NCI-H1436 treated with DMSO at 0.1 percent for 48 hours (cell line): ENCODE results near the gene ZNF83.
"Not testable (repeated sequence)": the region's sequence is repeated elsewhere in the genome, so short reads cannot be mapped to it uniquely, and the experiment has no call there.

ENCODE experiments used
- DNase-seq: peaks from one replicate; lab custom pipeline; 2025; lab: John Stamatoyannopoulos, UW

ZNF83 gene

DNA sequence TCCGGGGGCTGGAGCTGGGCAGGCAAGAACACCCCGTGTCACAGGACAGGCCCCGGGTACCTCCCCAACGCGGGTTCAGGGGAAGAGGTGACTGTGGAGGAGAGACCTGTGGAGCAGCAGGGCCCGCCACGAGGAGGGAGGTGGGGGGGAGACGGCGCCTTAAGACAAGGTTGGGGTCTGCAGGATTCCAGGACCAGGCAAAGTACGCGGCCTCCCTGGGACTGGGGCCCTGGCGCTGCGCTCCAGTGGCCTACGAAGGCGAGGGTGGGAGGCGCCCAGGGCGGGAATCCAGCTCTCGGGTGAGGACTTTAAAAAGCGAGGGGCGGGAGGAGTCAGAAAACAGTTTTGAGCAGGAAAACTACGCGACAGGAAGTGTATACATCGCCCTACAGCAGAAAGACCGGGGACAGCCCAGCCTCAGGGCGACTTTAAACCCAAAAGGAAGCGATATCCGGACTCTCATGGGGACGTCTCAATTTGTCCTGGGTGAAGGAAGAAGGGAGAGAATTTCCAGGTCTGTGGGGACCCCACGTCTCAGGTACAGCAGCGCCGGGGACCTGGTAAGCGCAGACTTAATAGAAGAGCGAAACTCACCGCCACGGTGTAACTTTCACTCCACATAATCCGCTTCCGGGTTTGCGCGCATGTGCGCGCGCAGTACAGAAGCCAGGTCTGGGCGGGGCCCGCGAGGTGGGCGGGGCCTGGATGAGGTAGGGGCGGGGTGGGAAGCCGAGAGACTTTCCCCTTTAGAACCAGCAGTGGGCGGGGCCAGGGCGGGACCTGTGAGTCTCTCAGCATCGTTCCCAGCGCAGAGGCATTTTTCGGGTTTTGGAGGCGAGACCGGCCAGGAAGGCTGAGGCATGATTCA is at the start of gene ZNF83:
ZNF83 (minus strand) TSS at position 638 of the 868 bp plus-strand sequence.
- no peak for DNase-seq

DNA sequence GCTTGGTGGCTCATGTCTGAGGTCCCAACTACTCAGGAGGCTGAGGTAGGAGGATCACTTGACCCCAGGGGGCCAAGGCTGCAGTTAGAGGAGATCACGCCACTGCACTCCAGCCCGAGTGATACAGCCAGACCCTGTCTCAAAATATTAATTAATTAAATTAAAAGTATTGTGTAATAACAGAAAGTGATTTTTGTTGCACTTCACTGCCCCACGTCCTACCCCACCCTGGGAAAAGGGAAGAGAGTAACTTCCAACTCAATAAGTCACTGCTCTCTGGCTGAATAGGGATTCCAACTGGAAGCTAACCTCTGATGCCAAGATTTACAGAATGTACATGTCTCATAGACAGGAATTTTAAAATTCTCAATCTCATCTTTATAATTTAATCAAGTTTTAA is 49.5 kb upstream of the ZNF83 start:
- no peak for DNase-seq

DNA sequence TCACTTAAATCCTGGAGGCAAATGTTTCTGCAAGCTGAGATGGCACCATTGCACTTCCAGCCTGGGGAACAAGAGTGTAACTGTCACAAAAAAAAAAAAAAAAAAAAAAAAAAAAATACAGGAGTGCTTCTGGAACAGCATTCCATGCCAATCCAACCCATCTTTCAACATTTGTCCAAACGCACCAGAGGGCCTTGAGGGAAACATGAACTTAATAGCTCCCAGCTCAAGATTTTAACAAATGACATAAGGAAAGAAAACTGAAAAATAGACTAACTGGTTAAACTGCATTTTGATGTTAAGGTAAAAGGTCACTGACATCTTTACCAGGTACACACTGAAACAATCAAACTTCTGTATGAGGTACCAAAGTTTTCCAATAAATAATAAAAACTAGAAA is 47.7 kb upstream of the ZNF83 start:
- DNase-seq, result no peak

DNA sequence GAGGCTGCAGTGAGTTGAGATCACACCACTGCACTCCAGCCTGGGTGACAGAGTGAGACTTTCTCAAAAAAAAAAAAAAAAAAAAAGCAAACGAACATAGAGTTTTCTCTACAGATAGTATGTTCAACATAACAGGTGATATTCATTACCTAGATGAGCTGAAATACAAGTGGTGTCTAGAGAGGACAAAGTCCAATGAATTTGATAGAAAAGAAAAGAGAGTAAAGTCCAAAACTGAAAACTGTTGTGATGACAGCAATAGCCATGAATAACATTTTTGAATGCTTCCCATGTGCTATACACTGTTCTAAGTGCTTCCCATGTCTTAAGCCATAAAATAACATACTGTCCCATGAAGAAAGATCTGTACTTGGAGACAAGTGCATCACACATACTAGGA is 43.1 kb upstream of the ZNF83 start:
- not testable (repeated sequence) for DNase-seq

DNA sequence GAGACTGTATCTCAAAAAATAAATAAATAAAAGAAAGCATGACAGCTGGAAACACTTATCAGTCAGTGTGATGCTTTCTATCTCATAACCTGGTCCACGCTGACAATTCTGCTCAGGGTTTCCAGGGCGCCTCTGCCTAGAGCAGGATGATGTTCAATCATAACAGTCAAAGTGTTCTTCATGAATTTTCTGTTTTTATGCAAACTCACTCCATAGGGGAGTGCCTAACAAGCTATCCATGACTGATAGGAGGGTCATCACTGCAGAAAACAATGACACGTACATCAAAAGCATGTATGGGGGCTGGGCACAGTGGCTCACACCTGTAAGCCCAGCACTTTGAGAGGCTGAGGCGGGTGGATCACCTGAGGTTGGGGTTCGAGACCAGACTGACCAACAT is 41.4 kb upstream of the ZNF83 start:
- no peak for DNase-seq

DNA sequence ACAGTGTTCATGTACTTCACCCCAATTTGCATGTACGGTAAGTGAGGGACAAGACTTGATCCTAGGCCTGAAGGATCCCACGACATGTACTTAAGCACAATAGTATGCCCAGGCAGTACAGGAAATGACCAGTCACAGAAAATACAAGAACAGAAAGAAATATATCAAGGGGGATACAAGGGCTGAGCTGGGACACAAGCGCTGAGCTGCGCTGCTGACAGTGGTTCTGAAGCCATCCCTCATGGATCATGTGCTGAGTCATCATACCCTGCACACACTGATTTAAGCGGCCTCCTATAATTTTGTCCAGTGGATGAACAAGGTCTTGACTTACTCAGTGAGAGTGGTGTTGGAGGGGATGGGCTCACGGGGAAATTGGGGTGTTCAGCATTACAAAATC is 37.1 kb upstream of the ZNF83 start:
- DNase-seq, result not testable (repeated sequence)

DNA sequence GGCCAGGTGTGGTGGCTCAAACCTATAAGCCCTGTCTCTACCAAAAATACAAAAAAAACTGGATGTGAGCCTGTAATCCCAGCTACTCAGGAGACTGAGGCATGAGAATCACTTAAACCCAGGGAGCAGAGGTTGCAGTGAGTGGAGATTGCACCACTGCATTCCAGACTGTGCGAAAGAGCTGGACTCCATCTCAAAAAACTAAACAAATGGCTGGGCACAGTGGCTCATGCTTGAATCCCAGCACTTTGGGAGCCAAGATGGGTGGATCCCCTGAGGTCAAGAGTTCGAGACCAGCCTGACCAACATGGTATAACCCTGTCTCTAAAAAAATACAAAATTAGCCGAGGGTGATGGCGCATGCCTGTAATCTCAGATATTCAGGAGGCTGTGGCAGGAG is 34.9 kb upstream of the ZNF83 start:
- DNase-seq, result no peak

DNA sequence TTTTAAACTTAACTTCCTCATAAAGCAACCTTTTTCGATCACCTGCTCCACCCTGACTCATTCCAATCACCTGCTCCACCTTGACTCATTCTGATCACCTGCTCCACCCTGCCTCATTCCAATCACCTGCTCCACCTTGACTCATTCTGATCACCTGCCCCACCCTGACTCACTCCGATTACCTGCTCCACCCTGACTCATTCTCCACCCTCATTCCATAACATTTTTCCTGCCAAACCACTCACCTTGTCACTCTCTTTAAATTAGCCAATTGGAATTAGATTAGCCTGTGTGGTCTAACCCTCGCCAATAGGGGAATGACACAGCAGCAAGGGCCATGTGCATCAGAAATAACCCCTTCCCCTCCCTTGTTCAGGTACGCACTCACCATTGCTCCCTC is 31.9 kb upstream of the ZNF83 start:
- no peak for DNase-seq

DNA sequence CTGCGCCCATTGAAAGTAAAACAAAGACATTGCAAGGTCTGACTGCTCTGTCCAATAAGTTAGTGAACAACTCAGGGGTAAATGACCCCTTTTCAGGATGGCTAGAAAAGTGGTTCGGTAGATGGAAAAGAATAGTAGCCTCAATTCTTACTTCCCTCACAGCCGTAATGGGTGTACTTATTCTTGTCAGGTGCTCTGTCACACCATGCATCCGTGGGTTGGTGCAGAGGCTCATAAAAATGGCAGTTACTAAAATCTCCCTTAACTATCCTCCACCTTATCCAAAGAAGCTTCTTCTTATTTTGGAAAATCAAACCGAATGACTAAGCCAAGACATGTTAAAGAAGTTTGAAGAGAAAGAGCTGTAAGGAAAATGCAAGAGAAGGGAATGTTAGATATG is 31.4 kb upstream of the ZNF83 start:
- no peak for DNase-seq

DNA sequence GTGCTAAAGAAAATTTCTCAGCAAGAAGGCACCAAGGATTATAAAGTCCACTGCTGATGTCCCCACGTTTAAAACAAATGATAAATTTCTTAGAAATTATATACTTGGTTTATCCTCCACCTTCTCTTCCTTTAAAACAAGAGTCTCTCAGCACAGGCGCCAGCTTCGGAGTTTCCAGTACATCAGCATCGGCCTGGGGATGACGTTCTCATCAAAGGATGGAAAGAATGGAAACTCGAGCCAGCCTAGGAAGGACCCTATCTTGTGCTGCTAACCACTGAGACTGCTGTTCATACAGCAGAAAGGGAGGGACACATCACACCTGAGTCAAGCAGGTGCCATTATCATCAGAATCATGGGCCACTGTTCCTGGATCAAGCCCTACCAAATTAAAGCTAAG is 29.8 kb upstream of the ZNF83 start:
- no peak for DNase-seq

DNA sequence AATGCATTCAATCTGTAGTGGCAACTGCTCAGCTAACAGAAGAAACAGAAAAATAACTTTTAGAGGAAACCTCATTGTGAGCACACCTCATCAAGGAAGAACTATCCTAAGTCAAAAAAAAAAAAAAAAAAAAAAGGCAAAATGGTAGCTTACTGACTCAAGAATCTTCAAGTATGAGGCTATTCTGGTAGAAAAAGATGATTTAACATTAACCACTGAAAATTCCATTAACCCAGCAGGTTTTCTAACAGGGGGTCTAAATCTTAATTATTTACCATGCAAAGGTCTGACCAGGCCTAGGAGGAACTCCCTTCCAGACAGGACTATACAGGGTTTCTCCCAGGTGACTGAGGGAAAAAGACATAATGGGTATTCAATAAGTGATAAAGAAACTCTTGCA is 28.4 kb upstream of the ZNF83 start:
- DNase-seq, result no peak

DNA sequence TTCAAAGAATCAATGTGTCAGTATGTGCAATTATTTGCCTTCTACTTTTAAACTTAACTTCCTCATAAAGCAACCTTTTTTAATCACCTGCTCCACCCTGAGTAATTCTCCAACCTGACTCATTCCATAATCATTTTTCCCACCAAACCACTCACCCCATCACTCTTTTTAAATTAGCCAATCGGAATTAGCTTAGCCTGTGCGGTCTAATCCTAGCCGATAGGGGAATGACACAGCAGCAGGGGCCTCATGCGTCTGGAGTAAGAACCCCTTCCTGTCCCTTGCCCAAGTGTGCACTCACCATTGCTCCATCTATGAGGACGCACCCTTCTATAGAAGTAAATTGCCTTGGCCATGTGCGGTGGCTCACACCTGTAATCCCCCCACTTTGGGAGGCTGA is 27.4 kb upstream of the ZNF83 start:
- DNase-seq, result no peak

DNA sequence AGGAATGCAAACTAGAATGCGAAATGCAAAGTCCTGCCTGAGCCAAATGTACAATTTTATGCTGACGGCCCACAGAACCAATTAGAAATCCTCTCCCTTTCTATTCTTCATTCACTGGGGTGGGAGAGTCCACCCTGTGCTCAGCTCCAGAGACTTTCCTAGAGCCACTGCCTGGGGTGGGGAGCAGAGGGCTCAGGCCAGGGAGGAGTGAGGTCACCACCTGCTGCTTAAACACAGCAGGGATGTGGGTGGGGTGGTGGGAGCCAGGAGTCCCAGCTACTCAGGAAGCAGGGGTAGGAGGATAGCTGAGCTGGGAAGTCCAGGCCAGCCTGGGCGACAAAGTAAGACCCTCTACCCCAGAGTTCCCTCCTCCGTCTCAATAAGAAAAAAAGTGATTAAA is 26.9 kb upstream of the ZNF83 start:
- no peak for DNase-seq

DNA sequence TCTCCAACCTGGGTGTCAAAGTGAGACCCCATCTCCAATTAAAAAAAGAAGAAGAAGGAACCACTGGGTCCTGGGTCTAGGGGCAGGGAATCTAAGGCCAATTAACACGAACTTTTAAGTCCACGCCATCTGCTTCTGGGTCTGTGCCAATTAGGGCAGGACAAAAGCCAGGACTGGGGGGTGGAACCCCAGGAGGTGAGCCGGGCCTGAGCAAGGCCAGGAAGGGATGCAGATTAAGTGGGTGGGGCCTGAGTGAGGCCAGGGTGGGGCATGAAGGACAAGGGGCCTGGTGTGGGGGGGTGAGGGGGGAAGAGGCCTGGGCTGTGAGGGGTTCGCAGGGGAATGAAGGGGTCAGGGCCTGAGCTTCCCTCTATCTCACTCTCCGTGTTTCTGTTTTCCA is 26.3 kb upstream of the ZNF83 start:
- no peak for DNase-seq

DNA sequence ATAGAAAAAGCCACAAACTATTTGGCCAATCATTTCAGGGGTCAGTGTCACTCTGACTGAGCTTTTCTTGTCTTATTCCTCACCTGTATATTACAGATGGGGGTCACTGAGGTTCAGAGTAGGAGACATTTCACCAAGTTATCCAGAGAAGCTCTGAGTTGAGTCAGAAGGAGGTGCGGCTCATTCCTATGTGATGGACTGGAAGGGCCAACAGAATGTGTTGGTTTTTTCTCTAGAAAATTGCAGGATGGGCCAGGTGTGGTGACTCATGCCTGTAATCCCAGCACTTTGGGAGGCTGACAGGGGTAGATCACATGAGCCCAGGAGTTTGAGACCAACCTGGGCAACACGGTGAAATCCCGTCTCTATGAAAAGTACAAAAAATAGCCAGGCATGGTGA is 24.5 kb upstream of the ZNF83 start:
- no peak for DNase-seq

DNA sequence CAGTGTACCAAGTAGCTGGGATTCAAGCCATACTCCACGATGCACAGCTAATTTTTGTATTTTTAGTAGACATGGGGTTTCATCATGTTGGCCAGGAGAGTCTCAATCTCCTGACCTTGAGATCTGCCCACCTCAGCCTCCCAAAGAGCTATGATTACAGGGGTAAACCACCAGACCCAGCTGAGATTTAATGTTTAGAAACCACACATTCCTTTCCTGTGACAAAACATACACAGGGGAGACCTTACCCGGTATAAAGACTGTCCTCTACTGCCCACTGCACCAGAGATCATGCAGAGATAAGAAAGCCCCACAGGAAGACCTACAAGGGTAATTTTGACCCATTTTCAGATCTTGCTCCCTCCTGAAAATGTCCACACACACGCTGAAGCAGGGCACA is 22.8 kb upstream of the ZNF83 start:
- no peak for DNase-seq

DNA sequence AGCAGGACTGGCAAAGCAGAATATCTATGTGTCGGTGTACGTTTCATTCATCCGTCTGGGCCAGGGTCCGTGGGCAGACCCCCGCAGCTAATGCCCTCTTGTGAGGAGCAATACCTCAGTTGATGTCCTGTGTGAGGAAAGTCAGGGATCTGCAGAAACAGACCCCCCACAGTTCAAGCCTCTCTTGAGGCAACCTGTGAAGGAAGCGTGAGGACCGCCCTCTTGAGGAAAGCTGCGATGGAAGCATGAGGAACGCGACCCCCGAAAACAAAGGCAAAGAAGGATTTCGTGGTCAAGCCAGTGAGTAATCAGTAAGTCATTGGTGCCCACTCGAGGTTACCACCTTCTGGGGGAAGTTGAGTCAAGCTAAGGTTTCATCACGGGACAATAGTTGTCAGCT is 20.9 kb upstream of the ZNF83 start:
- no peak for DNase-seq

DNA sequence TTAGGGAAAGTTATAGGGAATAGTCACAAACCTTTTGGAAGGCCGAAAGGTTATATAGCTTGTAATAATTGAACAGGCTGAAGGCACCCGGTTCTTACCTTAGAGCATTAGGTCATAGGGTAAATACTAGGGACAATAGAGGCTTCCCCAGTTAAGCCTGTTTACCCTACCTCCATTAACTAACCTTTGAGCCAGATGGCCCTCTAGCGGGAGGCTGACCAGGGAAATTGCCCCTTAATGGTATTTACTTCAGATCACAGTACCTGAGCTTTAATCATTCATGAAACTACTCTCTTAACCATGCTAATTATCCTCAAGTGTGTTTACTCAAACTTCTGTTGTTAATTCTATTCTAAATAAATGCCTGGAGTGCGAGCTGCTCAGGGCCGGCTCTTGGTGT is 20.4 kb upstream of the ZNF83 start:
- no peak for DNase-seq

DNA sequence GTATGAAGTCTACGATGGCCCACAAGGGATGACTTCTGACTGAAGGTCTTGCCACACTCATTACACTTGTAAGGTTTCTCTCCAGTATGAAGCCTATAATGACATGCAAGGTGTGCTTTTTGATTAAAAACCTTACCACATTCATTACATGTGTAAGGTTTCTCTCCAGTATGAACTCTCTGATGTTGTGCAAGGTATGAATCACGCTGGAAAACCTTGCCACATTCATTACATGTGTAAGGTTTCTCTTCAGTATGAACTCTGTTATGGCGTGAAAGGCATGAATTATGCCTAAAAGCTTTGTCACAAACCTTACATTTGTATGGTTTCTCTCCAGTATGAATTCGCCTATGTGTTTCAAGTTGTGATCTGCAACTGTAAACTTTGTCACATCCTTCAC is 15.0 kb upstream of the ZNF83 start:
- no peak for DNase-seq

DNA sequence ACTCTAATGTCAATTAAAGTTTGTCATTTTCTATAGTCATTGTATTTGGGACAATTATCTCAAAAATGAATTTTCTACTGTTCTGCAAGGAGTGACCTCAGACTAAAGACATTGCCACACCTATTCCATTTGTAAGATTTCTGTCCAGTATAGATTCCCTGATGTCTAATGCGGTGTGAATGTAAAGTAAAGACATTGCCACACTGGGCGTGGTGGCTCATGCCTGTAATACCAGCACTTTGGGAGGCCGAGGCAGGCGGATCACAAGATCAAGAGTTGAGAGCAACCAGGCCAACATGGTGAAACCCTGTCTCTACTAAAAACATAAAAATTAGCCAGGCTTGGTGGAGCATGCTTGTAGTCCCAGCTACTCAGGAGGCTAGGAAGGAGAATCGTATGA is 13.8 kb upstream of the ZNF83 start:
- DNase-seq, result no peak

DNA sequence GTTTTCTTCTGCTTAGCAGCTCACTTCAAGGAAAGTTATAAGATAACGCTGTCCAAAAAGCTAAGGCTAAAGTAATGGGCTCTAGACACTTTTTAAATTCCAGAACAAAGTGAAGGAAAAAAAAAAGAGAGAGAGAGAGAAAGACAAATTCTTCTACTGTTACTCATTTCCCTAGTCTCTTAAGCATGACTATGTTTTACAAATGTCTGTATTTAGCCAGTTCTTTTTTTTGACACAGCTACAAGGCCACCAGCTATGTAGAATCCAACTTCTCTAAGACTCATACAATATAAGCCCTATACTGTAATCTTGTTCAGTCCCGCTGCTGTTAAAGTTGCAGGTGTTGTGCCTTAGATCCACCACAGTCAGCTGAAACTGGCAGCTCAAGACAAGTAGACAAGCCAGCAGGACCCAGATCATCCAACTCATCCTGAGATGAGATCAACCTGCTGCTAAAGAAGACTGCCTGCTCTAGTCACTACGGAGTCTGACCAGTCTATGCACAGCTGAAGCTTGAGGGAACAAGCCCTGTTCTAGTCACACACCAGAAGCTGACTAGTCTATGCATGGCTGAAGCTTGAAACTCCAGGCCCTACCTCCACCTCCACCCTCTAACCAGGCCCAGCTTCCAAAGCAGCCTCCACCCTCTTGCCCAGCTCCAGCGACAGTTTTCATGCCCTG is 10.3 kb upstream of the ZNF83 start:
- DNase-seq, result no peak

DNA sequence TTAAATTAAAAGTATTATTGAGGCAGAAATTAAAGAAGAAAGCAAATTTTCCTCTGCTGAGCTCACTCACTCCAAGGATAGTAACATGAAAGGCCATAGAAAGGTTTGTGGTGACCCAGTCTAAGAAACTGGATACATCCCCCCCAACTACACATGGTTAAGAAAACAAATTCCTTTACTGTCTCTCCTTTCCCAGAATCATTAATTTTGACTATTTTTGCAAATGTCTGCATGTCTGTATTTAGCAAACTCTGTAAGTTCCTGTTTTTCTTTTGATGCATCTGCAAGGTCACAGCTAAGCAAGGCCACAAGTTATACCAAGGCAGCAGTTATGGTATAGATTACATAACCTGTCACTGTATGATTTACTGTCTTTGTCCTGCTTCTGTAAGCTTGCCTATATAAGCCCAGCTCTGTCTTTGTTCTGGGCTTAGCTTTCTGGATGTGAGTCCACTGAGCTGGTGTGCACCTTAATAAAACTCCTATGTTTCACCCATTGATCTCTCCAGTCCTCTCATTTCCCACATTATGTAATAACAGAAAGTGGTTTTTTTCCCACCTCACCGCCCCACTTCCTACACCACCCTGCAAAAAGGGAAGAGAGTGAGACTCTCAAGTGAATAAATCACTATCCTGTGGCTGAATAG is 8.5 kb upstream of the ZNF83 start:
- DNase-seq, result no peak

DNA sequence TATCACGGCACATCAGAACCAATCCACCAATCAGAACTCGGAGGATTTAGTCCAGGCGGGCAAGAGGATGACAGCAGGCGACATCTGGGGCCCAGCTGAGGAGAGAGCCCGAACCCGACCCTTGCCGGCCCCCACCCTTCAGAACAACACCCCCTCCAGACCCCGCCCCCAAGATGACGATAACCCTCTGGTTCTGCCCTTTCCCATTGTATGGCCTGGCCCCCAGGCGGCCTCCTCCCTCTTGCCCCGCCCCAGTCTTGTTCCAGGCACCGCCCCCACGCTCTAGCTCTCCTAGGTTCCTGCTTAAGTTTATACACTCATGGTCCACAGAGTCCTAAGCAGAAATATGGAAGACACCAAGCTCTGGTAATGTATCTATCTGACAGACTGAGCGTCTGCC is 2.8 kb upstream of the ZNF83 start:
- no peak for DNase-seq
